ENCODE data around the gene CAPS.

- no peak for TF ChIP-seq POLR2A (IDR thresholded peaks at IDR 0.05; ENCODE audit: extremely low read depth, insufficient read length)
- TF ChIP-seq, protein P1, sequence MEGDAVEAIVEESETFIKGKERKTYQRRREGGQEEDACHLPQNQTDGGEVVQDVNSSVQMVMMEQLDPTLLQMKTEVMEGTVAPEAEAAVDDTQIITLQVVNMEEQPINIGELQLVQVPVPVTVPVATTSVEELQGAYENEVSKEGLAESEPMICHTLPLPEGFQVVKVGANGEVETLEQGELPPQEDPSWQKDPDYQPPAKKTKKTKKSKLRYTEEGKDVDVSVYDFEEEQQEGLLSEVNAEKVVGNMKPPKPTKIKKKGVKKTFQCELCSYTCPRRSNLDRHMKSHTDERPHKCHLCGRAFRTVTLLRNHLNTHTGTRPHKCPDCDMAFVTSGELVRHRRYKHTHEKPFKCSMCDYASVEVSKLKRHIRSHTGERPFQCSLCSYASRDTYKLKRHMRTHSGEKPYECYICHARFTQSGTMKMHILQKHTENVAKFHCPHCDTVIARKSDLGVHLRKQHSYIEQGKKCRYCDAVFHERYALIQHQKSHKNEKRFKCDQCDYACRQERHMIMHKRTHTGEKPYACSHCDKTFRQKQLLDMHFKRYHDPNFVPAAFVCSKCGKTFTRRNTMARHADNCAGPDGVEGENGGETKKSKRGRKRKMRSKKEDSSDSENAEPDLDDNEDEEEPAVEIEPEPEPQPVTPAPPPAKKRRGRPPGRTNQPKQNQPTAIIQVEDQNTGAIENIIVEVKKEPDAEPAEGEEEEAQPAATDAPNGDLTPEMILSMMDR (IDR thresholded peaks at IDR 0.05; ENCODE audit: low read depth, low read length), result no peak
Measured at GRCh38 chr19:5873617-5874199, 40.3 kb upstream of the CAPS start.
